Naive thymus-derived CD4-positive, alpha-beta T cell (primary cell): ENCODE results near the gene MAP2K5. TPM values are rescaled to one million over a fixed set of nuclear protein-coding genes. Genes with fewer than 3 reads are reported as not detected.

Experiments
- ATAC-seq: fragments of 150-1000 bp; cut with Tn5 transposase; 2 replicates; pipeline ENCODE4 v1.10.0; 2021; ENCODE audit warnings: mild to moderate bottlenecking, moderate library complexity
- CTCF ChIA-PET: fragments of 350-600 bp; sonication (Branson Sonifier 250); formaldehyde crosslinking; loops from one replicate; lab custom pipeline; 2021; ENCODE audit warnings: antibody characterized with exemption; lab: Charles Lee
- POLR2A ChIA-PET: fragments of 350-600 bp; sonication (Branson Sonifier 250); formaldehyde crosslinking; loops from one replicate; lab custom pipeline; 2021; ENCODE audit warnings: antibody characterized with exemption, inconsistent platforms; lab: Charles Lee
- DNase-seq, 9 donors: peaks; one replicate each; pipeline versions ENCODE4 v3.0.0 to v3.0.0-alpha.2; 2020 to 2022; ENCODE audit warnings: mixed read lengths in 1 of 9
- H3K27ac ChIP-seq: one replicate; pipeline ENCODE4 v1.7.0; 2013; ENCODE audit warnings: mild to moderate bottlenecking, low read depth, low read length, moderate library complexity
- H3K27me3 ChIP-seq, 2 donors: one replicate each; pipeline ENCODE4 v1.7.0; 2013; ENCODE audit warnings: low read length in 2 of 2, mild to moderate bottlenecking in 2 of 2, moderate library complexity in 2 of 2; ENCODE audit not compliant: control insufficient read depth in 2 of 2, insufficient read depth in 2 of 2
- H3K36me3 ChIP-seq, 3 experiments: 1 replicate in 2 of 3; 2 replicates in 1 of 3; pipeline ENCODE4 v1.7.0; 2013; ENCODE audit warnings: low read length in 3 of 3, mild to moderate bottlenecking in 3 of 3, moderate library complexity in 1 of 3; ENCODE audit not compliant: insufficient read depth in 3 of 3, control insufficient read depth in 2 of 3
- H3K4me1 ChIP-seq, 2 donors: one replicate each; pipeline ENCODE4 v1.7.0; 2013; ENCODE audit warnings: low read length in 2 of 2, mild to moderate bottlenecking in 2 of 2, moderate library complexity in 1 of 2; ENCODE audit not compliant: control insufficient read depth in 2 of 2, insufficient read depth in 2 of 2
- H3K4me3 ChIP-seq: 2 replicates; pipeline ENCODE4 v1.7.0; 2013; ENCODE audit warnings: mild to moderate bottlenecking, low read length
- H3K9me3 ChIP-seq, 3 experiments: 1 replicate in 2 of 3; 2 replicates in 1 of 3; pipeline ENCODE4 v1.7.0; 2013; ENCODE audit warnings: low read length in 3 of 3; ENCODE audit not compliant: control insufficient read depth in 2 of 3
- H3K27ac Mint-ChIP-seq, 9 donors: one replicate each; pipeline ENCODE4 v1.8.0; 2020 to 2022; ENCODE audit warnings: mixed read lengths in 9 of 9, mild to moderate bottlenecking in 8 of 9, moderate library complexity in 5 of 9, inconsistent platforms in 2 of 9
- H3K27me3 Mint-ChIP-seq, 5 donors: one replicate each; pipeline ENCODE4 v1.8.0; 2021 to 2022; ENCODE audit warnings: mixed read lengths in 5 of 5, mild to moderate bottlenecking in 1 of 5
- H3K36me3 Mint-ChIP-seq, 5 donors: one replicate each; pipeline ENCODE4 v1.8.0; 2020 to 2022; ENCODE audit warnings: mixed read lengths in 5 of 5, mild to moderate bottlenecking in 3 of 5, inconsistent platforms in 1 of 5
- H3K4me1 Mint-ChIP-seq, 7 donors: one replicate each; pipeline ENCODE4 v1.8.0; 2020 to 2022; ENCODE audit warnings: mixed read lengths in 7 of 7, mild to moderate bottlenecking in 3 of 7, inconsistent platforms in 1 of 7
- H3K4me3 Mint-ChIP-seq, 10 donors: one replicate each; pipeline ENCODE4 v1.8.0; 2020 to 2022; ENCODE audit warnings: mild to moderate bottlenecking in 10 of 10, mixed read lengths in 10 of 10, moderate library complexity in 6 of 10, inconsistent platforms in 2 of 10
- H3K9me3 Mint-ChIP-seq, 11 donors: one replicate each; pipeline ENCODE4 v1.8.0; 2020 to 2022; ENCODE audit warnings: mixed read lengths in 11 of 11, mild to moderate bottlenecking in 4 of 11, inconsistent platforms in 1 of 11, moderate library complexity in 1 of 11
- intact Hi-C, 2 donors: fragments of 100-400 bp; cut with micrococcal nuclease; formaldehyde crosslinking; loops; one replicate each; pipeline ENCODE4 v1.15.1; 2023
- polyA plus RNA-seq, 2 donors: library from polyadenylated mRNA; unstranded; fragments of 300-500 nt; fragmentation: Illumina TruSeq; gene quantifications; one replicate each; pipeline ENCODE4 v1.2.3, GENCODE V29; 2021
- total RNA-seq, 6 experiments: library from RNA in 5 of 6; stranded (reverse) in 5 of 6; gene quantifications; 1 replicate in 5 of 6; 2 replicates in 1 of 6; pipeline ENCODE4 v1.2.3 and lab custom pipeline; 2021 to 2026

Gene MAP2K5
- total and polyA plus RNA-seq, 7 experiments from 2014 or later, result 22.7 to 43.4 (median 33.9) TPM

GRCh38 chr15:67778968-67779548 is 236.6 kb downstream of the MAP2K5 start:
- ATAC-seq, result no peak
- Mint-ChIP-seq H3K27me3 (no peaks in the 10 kb centered on the region), H3K4me3 (no peak overlapping the region), H3K27ac (no peak overlapping the region), H3K4me1 (peaks cover 10 to 25% (median 22%) of the 10 kb centered on the region in 7 donors), H3K9me3 (no peaks in the 10 kb centered on the region), H3K36me3 (peaks cover 0 to 13% (median 6%) of the 10 kb centered on the region in 5 donors)
- intact Hi-C loops, result no loop called here
- no peaks in the 10 kb centered on the region for H3K9me3 ChIP-seq
- H3K4me3 ChIP-seq, result no peak overlapping the region
- peaks cover 0 to 14% of the 10 kb centered on the region in 2 donors for H3K4me1 ChIP-seq
- no peaks in the 10 kb centered on the region for H3K27me3 ChIP-seq
- H3K36me3 ChIP-seq, result no peaks in the 10 kb centered on the region
- ChIA-PET CTCF (no interaction called here), POLR2A (interaction anchor here (0.6 kb wide), 1 partner anchor 23 kb away, joined by 3 read pairs; no protein-coding TSS in a partner anchor)
- DNase-seq, result no peak
- no peak overlapping the region for H3K27ac ChIP-seq

GRCh38 chr15:67779549-67780111 is 237.1 kb downstream of the MAP2K5 start:
- no peak overlapping the region for H3K27ac Mint-ChIP-seq
- H3K4me3 Mint-ChIP-seq, result no peak overlapping the region
- POLR2A ChIA-PET, result interaction anchor here (0.6 to 0.7 kb wide), 2 partner anchors 224 to 1397 kb away, joined by 3 to 6 read pairs; no protein-coding TSS in a partner anchor
- no peaks in the 10 kb centered on the region for H3K9me3 Mint-ChIP-seq
- Histone ChIP-seq H3K9me3 (no peaks in the 10 kb centered on the region), H3K4me1 (peaks cover 0 to 20% of the 10 kb centered on the region in 2 donors), H3K27me3 (no peaks in the 10 kb centered on the region), H3K27ac (no peak overlapping the region), H3K4me3 (no peak overlapping the region), H3K36me3 (no peaks in the 10 kb centered on the region)
- intact Hi-C loops, result loop anchor here in 1 of 2 donors (5.0 kb wide), 1 partner anchor 58 kb away; no protein-coding TSS in a partner anchor
- CTCF ChIA-PET, result no interaction called here
- H3K4me1 Mint-ChIP-seq, result peaks cover 14 to 30% (median 27%) of the 10 kb centered on the region in 7 donors
- peaks cover 0 to 14% (median 6%) of the 10 kb centered on the region in 5 donors for H3K36me3 Mint-ChIP-seq
- no peaks in the 10 kb centered on the region for H3K27me3 Mint-ChIP-seq
- no peak for DNase-seq
- ATAC-seq, result peak; percentile 41

- Mint-ChIP-seq H3K36me3 (peaks cover 0 to 18% (median 4%) of the 10 kb centered on the region in 5 donors), H3K9me3 (no peaks in the 10 kb centered on the region), H3K27me3 (no peaks in the 10 kb centered on the region), H3K4me3 (no peak overlapping the region), H3K4me1 (peaks cover 14 to 39% (median 35%) of the 10 kb centered on the region in 7 donors), H3K27ac (no peak overlapping the region)
- Histone ChIP-seq H3K27me3 (no peaks in the 10 kb centered on the region), H3K4me3 (no peak overlapping the region), H3K27ac (no peak overlapping the region), H3K36me3 (no peaks in the 10 kb centered on the region), H3K4me1 (peaks cover 5 to 20% of the 10 kb centered on the region in 2 donors), H3K9me3 (no peaks in the 10 kb centered on the region)
- ChIA-PET CTCF (no interaction called here), POLR2A (interaction anchor here (1.0 kb wide), 1 partner anchor 18 kb away, joined by 3 read pairs; no protein-coding TSS in a partner anchor)
- DNase-seq, result no peak
- no peak for ATAC-seq
- intact Hi-C loops, result loop anchor here in 1 of 2 donors (5.0 kb wide), 1 partner anchor 56 kb away; no protein-coding TSS in a partner anchor
Observed at GRCh38 chr15:67781061-67781460, 238.6 kb downstream of the MAP2K5 start.

- intact Hi-C loops, result loop anchor here in 1 of 2 donors (5.0 kb wide), 1 partner anchor 55 kb away; no protein-coding TSS in a partner anchor
- peaks cover 15 to 39% (median 35%) of the 10 kb centered on the region in 7 donors for H3K4me1 Mint-ChIP-seq
- Histone ChIP-seq H3K27me3 (no peaks in the 10 kb centered on the region), H3K4me3 (no peak overlapping the region), H3K9me3 (no peaks in the 10 kb centered on the region), H3K36me3 (no peaks in the 10 kb centered on the region), H3K27ac (no peak overlapping the region), H3K4me1 (peaks cover 5 to 20% of the 10 kb centered on the region in 2 donors)
- CTCF ChIA-PET, result interaction anchor here (0.9 kb wide), 1 partner anchor 55 kb away, joined by 6 read pairs; no protein-coding TSS in a partner anchor
- DNase-seq (no peak), ATAC-seq (no peak)
- H3K27ac Mint-ChIP-seq, result peak overlapping the region in 1 of 9 donors; percentile 37
- peaks cover 0 to 21% (median 5%) of the 10 kb centered on the region in 5 donors for H3K36me3 Mint-ChIP-seq
- peak overlapping the region in 1 of 10 donors; percentile 6 for H3K4me3 Mint-ChIP-seq
- POLR2A ChIA-PET, result no interaction called here
- no peaks in the 10 kb centered on the region for H3K27me3 Mint-ChIP-seq
- H3K9me3 Mint-ChIP-seq, result peaks cover 0 to 2% (median 0%) of the 10 kb centered on the region in 11 donors
Observed at GRCh38 chr15:67781907-67782690, 239.6 kb downstream of the MAP2K5 start.

GRCh38 chr15:67782691-67782991 is 240.1 kb downstream of the MAP2K5 start:
- no peak for DNase-seq
- peaks cover 15 to 39% (median 35%) of the 10 kb centered on the region in 7 donors for H3K4me1 Mint-ChIP-seq
- CTCF ChIA-PET, result interaction anchor here (0.9 kb wide), 1 partner anchor 54 kb away, joined by 6 read pairs; no protein-coding TSS in a partner anchor
- no peaks in the 10 kb centered on the region for H3K27me3 Mint-ChIP-seq
- Histone ChIP-seq H3K36me3 (no peaks in the 10 kb centered on the region), H3K4me3 (no peak overlapping the region), H3K9me3 (no peaks in the 10 kb centered on the region), H3K27me3 (no peaks in the 10 kb centered on the region), H3K27ac (no peak overlapping the region), H3K4me1 (peaks cover 5 to 20% of the 10 kb centered on the region in 2 donors)
- H3K27ac Mint-ChIP-seq, result peak overlapping the region in 1 of 9 donors; percentile 87
- POLR2A ChIA-PET, result no interaction called here
- peaks cover 0 to 2% (median 0%) of the 10 kb centered on the region in 11 donors for H3K9me3 Mint-ChIP-seq
- H3K4me3 Mint-ChIP-seq, result peak overlapping the region in 1 of 10 donors; percentile 65
- peaks cover 0 to 21% (median 5%) of the 10 kb centered on the region in 5 donors for H3K36me3 Mint-ChIP-seq
- intact Hi-C loops, result loop anchor here in 1 of 2 donors (5.0 kb wide), 1 partner anchor 55 kb away; no protein-coding TSS in a partner anchor
- no peak for ATAC-seq

- Mint-ChIP-seq H3K4me3 (peak overlapping the region; percentile 24 to 65 (median 50)), H3K9me3 (peaks cover 0 to 2% (median 0%) of the 10 kb centered on the region in 11 donors), H3K27me3 (no peaks in the 10 kb centered on the region), H3K27ac (peak overlapping the region; percentile 14 to 93 (median 76)), H3K4me1 (peaks cover 15 to 39% (median 35%) of the 10 kb centered on the region in 7 donors), H3K36me3 (peaks cover 0 to 21% (median 5%) of the 10 kb centered on the region in 5 donors)
- Histone ChIP-seq H3K4me1 (peaks cover 5 to 20% of the 10 kb centered on the region in 2 donors), H3K27ac (no peak overlapping the region), H3K4me3 (no peak overlapping the region), H3K9me3 (no peaks in the 10 kb centered on the region), H3K27me3 (no peaks in the 10 kb centered on the region), H3K36me3 (no peaks in the 10 kb centered on the region)
- peak; percentile 83 for ATAC-seq
- intact Hi-C loops, result loop anchor here (1.0 to 5.0 kb wide), 3 partner anchors 53 to 326 kb away; no protein-coding TSS in a partner anchor
- peak in 7 of 9 donors; percentile 26 to 74 (median 58) for DNase-seq
- ChIA-PET CTCF (no interaction called here), POLR2A (interaction anchor here (0.6 to 1.2 kb wide), 2 partner anchors 271 to 1315 kb away, joined by 3 read pairs; partner anchors contain the start of gene PIAS1)
Observed at GRCh38 chr15:67783303-67783702, 240.8 kb downstream of the MAP2K5 start.
